IPS-18a (cell line): Measurements from ENCODE around the gene PIK3AP1.
"Not testable (repeated sequence)": the region's sequence is repeated elsewhere in the genome, so short reads cannot be mapped to it uniquely, and the experiment has no call there.

Experiments used
- H3K27ac ChIP-seq: one replicate; pipeline ENCODE4 v1.5.1; 2013; ENCODE audit warnings: low read length
- H3K27me3 ChIP-seq: one replicate; pipeline ENCODE4 v1.6.1; 2013; ENCODE audit warnings: mild to moderate bottlenecking, low read length; ENCODE audit not compliant: control insufficient read depth, insufficient read depth
- H3K36me3 ChIP-seq: one replicate; pipeline ENCODE4 v1.6.1; 2013; ENCODE audit warnings: low read depth, low read length; ENCODE audit not compliant: control insufficient read depth
- H3K4me1 ChIP-seq: one replicate; pipeline ENCODE4 v1.6.1; 2013; ENCODE audit warnings: low read depth, low read length; ENCODE audit not compliant: control insufficient read depth
- H3K4me3 ChIP-seq: one replicate; pipeline ENCODE4 v1.5.1; 2013; ENCODE audit warnings: low read length
- H3K9ac ChIP-seq: one replicate; pipeline ENCODE4 v1.6.1; 2013; ENCODE audit warnings: mild to moderate bottlenecking, low read length, moderate library complexity
- H3K9me3 ChIP-seq: one replicate; pipeline ENCODE4 v1.6.1; 2013; ENCODE audit warnings: low read depth, low read length; ENCODE audit not compliant: control insufficient read depth

Gene PIK3AP1

DNA sequence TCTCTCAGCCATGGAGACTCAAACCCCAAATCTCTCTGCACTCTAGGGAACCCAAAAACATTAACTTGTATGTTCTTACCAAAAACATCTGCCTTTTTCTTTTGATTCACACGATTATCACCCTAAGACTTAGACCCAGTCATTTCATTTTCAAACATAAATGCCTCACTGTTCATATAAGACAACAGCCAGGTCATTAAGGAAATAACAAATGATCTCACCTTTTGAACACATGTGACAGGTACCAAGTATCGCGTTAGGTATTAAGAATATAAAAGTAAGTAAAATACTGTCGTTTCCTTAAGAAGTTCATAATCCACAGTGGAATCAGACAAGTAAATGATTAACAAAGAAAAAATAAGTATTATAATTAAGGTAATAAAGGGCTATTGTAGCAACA is 142.3 kb downstream of the PIK3AP1 start:
- Histone ChIP-seq H3K27ac (no peak overlapping the region), H3K9ac (no peak overlapping the region), H3K27me3 (no peaks in the 10 kb centered on the region), H3K9me3 (no peaks in the 10 kb centered on the region), H3K4me1 (peaks cover 4% of the 10 kb centered on the region), H3K4me3 (no peak overlapping the region), H3K36me3 (peaks cover 16% of the 10 kb centered on the region)

DNA sequence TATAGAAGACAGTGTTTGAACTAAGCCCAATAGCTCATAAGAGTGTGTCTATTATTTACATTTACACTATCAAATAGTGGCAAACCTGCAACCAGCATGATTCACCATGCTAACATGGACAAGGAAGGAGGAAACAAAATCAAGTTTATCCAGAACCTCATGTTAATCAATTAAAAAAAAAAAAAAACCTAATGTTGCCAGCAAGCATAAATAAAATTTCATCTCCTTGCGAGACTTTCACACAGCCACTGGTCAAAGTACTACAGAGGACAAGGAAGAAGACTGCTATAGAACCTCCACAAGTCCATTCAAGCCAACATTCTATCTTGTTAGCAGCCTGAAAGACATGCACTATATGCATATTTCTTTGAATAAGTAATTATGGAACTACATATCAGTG is 143.2 kb downstream of the PIK3AP1 start:
- H3K27me3 ChIP-seq: no peaks in the 10 kb centered on the region
- no peak overlapping the region for H3K27ac ChIP-seq
- H3K4me3 ChIP-seq: no peak overlapping the region
- H3K9me3 ChIP-seq: no peaks in the 10 kb centered on the region
- no peak overlapping the region for H3K9ac ChIP-seq
- H3K4me1 ChIP-seq: peaks cover 5% of the 10 kb centered on the region
- peaks cover 16% of the 10 kb centered on the region for H3K36me3 ChIP-seq

DNA sequence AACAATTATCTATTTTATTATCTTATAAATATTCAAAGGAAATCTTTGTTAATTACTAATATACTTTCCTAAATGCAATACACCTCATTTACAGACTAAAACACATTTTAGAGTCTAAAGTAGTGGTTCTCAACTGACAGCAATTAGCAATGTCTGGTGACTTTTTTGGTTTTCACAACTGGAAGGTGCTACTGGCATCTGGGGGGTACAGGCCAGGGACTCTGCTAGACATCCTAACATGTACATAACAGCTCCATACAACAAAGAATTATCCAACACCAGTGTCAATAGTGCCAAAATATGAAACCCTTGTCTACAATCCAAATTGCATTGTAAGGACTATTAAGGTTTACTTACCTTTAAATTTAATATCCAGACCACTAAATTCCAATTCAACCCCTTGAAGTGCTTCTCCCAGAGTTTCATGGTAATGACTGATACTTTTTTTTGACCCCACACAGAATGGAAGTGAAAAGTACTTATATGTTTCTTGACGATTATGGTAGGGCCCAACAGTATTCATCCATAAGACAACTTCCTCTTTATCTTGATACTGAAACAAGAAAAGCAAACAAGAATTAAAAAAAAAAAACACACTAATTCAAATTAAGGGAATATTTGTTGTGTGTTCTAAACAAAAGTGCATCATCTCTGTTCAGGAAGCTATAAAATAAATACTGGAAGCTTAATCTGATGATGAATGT is 143.9 kb downstream of the PIK3AP1 start:
- Histone ChIP-seq H3K4me3 (no peak overlapping the region), H3K27ac (no peak overlapping the region), H3K9me3 (no peaks in the 10 kb centered on the region), H3K4me1 (peaks cover 8% of the 10 kb centered on the region), H3K36me3 (peaks cover 16% of the 10 kb centered on the region), H3K9ac (no peak overlapping the region), H3K27me3 (no peaks in the 10 kb centered on the region)

DNA sequence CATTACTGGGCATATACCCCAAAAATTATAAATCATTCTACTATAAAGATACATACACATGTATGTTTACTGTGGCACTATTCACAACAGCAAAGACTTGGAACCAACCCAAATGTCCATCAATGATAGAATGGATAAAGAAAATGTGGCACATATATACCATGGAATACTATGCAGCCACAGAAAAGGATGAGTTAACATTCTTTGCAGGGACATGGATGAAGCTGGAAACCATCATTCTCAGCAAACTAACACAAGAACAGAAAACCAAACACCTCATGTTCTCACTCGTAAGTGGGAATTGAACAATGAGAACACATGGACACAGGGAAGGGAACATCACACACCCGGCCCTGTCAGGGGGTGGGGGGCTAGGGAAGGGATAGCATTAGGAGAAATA is 145.8 kb downstream of the PIK3AP1 start:
- Histone ChIP-seq H3K36me3 (peaks cover 16% of the 10 kb centered on the region), H3K4me1 (peaks cover 14% of the 10 kb centered on the region)
- not testable (repeated sequence) for H3K9me3 ChIP-seq, H3K9ac ChIP-seq, H3K27me3 ChIP-seq, H3K27ac ChIP-seq, H3K4me3 ChIP-seq

DNA sequence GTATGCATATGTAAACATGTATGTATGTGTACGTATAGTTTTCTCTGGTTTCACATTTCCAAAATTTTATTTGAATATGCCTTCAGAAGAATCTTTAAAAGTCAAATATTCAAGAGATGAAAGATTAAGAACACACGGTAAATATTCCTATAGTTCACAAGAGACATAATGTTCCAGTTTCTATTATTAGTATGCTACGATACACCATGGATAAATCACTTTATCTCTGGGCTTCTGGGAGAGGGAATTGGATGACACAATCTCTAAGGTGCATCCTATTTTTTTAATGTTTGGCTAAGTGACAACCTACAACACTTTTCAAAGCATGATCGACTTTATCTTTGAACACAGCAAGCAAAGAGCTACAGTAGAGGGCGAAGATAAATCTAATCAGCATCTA is 147.3 kb downstream of the PIK3AP1 start:
- no peaks in the 10 kb centered on the region for H3K27me3 ChIP-seq
- H3K9me3 ChIP-seq: no peaks in the 10 kb centered on the region
- peaks cover 14% of the 10 kb centered on the region for H3K4me1 ChIP-seq
- no peak overlapping the region for H3K9ac ChIP-seq
- H3K36me3 ChIP-seq: peaks cover 19% of the 10 kb centered on the region
- no peak overlapping the region for H3K4me3 ChIP-seq
- no peak overlapping the region for H3K27ac ChIP-seq

DNA sequence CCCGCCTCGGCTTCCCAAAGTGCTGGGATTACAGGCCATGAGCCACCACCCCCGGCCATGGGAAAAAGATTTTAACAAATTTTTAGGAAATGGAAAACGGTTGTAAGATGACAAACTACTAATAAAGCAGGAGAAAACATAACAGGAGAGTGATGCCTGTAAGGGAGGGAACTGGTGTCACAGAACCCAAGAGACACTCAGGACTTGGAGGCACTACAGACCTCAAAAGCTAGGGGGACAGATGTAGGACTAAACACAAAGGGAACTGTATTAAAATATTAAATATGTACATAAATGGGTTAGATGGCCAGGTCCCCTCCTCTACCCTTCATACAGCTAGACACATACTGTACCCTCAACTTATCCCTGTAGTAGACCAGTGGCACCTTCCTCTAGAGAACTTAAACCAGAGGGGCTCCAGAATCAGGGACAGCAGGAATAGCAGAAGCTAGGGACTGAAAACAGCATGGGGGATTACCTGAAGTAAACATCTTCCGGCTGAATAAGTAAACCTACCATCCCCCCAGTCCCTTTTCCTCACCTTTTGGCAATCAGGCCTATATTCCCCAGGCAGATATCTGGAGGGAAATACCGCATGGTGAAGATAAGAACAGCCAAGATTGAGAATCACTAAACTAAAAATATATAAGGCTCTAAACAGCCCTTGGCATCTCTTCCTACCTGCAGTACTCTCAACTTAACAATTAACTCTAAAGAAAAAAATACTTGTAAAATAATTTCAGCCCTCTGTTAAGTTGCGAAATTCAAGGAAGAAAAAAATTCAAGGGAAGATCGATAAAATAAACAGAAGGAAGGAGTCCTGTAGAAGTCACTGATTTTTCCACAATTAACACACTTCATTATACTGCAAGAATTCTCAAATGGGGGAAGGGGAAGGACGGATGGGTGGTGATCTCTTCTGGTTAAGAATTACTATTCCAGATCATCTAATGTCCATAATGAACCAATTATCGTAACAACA is 149.0 kb downstream of the PIK3AP1 start:
- H3K4me3 ChIP-seq: no peak overlapping the region
- H3K9me3 ChIP-seq: no peaks in the 10 kb centered on the region
- no peaks in the 10 kb centered on the region for H3K27me3 ChIP-seq
- H3K4me1 ChIP-seq: peaks cover 14% of the 10 kb centered on the region
- no peak overlapping the region for H3K9ac ChIP-seq
- peaks cover 23% of the 10 kb centered on the region for H3K36me3 ChIP-seq
- H3K27ac ChIP-seq: peak overlapping the region; percentile 53

DNA sequence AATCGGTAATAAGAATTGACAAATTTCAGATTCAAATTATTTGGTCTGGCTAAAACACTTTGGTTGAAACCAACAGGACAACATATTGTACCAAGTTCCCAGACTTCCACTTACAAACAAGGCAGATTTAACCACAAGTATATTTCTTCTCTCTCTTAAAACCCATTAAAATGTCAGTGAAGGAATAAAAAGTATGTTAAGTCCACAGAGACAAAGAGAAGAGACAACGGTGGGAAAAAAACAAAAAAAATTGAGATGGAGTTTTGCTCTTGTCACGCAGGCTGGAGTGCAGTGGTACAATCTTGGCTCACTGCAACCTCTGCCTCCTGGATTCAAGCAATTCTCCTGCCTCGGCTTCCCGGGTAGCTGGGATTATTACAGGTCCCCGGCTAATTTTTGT is 149.8 kb downstream of the PIK3AP1 start:
- peaks cover 17% of the 10 kb centered on the region for H3K36me3 ChIP-seq
- no peaks in the 10 kb centered on the region for H3K9me3 ChIP-seq
- no peak overlapping the region for H3K9ac ChIP-seq
- H3K27ac ChIP-seq: no peak overlapping the region
- no peak overlapping the region for H3K4me3 ChIP-seq
- peaks cover 14% of the 10 kb centered on the region for H3K4me1 ChIP-seq
- no peaks in the 10 kb centered on the region for H3K27me3 ChIP-seq

DNA sequence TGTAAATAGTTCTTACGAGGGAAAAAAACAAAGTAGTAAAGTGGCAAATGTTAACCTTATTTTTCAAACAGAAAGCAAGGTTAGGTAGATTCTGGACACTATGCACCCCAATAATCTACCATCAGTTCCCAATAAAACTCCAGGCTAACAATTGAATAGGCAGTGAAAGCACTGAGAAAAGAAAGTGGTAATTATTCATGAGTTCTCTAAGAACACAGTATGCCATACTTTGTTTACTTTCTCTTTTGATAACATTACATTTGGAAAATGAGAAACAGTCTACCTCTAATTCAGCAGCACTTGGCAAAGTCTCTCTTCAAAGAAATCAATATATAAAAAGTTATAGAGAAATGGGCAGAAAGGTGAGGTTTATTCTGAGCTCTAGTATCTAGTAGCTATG is 151.9 kb downstream of the PIK3AP1 start:
- H3K4me3 ChIP-seq: no peak overlapping the region
- H3K27ac ChIP-seq: no peak overlapping the region
- peaks cover 27% of the 10 kb centered on the region for H3K36me3 ChIP-seq

DNA sequence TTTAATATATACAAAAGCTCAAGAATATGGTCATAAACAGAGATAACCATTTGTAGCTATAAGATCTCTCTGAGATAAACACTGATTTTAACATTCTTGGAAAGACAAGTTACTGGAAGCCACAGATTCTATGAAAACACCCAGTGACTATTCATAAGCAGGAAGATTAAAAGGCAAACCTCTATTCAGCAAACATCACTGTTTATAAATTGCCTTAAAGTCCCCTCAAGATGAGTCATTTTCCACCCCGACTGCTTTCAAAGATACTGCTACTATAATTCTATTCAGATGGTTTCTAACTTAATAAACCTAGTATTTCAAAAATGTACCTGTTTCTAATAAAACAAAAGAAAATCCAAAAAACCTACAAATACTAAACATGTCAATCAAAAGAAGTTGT is 154.5 kb downstream of the PIK3AP1 start:
- no peak overlapping the region for H3K27ac ChIP-seq
- no peaks in the 10 kb centered on the region for H3K4me1 ChIP-seq
- no peaks in the 10 kb centered on the region for H3K9me3 ChIP-seq
- no peak overlapping the region for H3K4me3 ChIP-seq
- peaks cover 40% of the 10 kb centered on the region for H3K36me3 ChIP-seq
- no peak overlapping the region for H3K9ac ChIP-seq
- H3K27me3 ChIP-seq: no peaks in the 10 kb centered on the region

More for the DNA sequence above, 151.9 kb downstream of the PIK3AP1 start:
- Histone ChIP-seq H3K27me3 (no peaks in the 10 kb centered on the region), H3K4me1 (peaks cover 14% of the 10 kb centered on the region), H3K9ac (no peak overlapping the region), H3K9me3 (no peaks in the 10 kb centered on the region)

DNA sequence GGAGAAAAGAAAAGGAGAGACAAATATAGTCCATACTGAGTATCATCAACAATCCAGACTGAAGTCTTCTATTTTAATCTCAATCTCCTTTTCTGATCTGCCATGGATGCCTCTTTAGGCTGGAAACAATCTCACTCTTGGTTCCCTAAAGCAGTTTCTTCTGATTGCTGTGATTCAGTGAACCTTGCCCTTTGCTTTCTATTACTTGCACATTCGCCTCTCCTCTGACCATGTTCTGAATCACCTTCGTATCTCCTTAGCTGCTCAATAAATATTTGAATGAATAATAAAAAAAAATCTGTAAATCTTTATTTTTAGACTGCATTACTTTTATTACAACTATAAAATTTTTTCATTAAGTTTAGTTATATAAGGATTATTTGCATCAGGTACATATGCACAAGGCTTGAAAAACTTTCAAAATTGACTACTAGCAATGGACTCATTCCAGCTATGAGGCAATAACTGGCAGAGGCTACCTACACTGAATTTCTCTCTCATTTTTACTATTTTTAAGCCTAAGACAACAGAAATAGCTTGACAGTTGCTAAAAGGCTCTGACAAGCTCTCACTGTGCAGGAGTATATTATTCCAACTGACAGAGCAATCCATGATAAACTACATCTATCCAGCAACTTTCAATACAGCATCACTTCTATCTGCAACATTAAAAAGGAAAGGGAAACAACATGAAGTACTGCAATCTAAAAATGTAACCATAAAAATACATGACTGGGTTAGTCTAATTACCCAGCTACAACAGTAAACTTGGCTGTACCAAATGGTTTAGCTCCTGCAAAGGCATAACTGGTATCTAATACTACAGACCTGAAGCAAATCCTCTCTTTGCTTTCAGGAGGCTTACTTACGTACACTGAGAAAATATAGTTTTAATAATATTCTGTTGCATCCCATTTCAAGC is 159.1 kb downstream of the PIK3AP1 start:
- Histone ChIP-seq H3K27ac (no peak overlapping the region), H3K9me3 (no peaks in the 10 kb centered on the region), H3K9ac (no peak overlapping the region), H3K4me1 (no peaks in the 10 kb centered on the region), H3K36me3 (peaks cover 55% of the 10 kb centered on the region), H3K4me3 (no peak overlapping the region), H3K27me3 (no peaks in the 10 kb centered on the region)

DNA sequence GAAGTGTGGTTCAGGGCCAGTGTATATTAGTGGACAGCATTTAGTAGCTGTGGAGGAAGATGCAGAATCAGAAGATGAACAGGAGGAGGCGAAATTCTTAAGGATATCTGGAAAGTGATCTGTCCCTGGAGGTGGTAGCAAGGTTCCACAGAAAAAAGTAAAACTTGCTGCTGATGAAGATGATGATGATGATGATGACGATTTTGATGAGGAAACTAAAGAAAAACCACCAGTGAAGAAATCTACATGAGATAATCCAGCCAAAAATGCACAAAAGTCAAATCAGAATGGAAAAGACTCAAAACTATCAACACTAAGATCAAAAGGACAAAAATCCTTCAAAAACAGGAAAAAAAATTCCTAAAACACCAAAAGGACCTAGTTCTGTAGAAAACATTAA is 159.8 kb downstream of the PIK3AP1 start:
- no peaks in the 10 kb centered on the region for H3K4me1 ChIP-seq
- H3K27ac ChIP-seq: no peak overlapping the region
- H3K9me3 ChIP-seq: no peaks in the 10 kb centered on the region
- H3K27me3 ChIP-seq: no peaks in the 10 kb centered on the region
- H3K9ac ChIP-seq: no peak overlapping the region
- H3K4me3 ChIP-seq: no peak overlapping the region
- H3K36me3 ChIP-seq: peaks cover 55% of the 10 kb centered on the region
